ENCODE data around the gene CD247. TPM values are rescaled to one million over a fixed set of nuclear protein-coding genes. Genes with fewer than 3 reads are reported as not detected.

Gene CD247
- polyA plus RNA-seq, 1 experiment: not detected

DNA sequence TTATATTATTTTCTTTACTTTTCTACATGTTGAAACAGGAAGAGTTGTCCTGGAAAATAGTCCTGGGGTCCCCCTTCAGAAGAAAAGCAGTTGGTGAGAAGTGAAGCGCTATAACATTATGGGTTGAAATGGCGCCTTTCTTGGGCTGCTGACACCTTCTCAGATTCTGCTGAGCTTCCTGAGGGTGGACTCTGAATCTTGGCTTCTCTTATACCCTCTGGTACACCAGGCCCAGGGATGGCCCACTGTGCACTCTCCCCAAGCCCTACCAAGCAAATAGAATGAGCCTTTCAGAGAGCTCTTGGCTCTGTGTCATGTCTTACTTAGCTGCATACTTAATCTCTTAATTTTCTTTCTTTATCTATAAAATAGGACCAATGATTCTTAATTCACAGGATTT, 42.3 kb downstream of the CD247 start:
- no peak for DNase-seq (ENCODE audit: low read depth, low spot score)
- CTCF ChIA-PET: interaction anchor here (1.3 kb wide), 1 partner anchor 256 kb away, joined by 6 read pairs; no protein-coding TSS in a partner anchor
- POLR2A ChIA-PET: no interaction called here
- TF ChIP-seq, protein P1, sequence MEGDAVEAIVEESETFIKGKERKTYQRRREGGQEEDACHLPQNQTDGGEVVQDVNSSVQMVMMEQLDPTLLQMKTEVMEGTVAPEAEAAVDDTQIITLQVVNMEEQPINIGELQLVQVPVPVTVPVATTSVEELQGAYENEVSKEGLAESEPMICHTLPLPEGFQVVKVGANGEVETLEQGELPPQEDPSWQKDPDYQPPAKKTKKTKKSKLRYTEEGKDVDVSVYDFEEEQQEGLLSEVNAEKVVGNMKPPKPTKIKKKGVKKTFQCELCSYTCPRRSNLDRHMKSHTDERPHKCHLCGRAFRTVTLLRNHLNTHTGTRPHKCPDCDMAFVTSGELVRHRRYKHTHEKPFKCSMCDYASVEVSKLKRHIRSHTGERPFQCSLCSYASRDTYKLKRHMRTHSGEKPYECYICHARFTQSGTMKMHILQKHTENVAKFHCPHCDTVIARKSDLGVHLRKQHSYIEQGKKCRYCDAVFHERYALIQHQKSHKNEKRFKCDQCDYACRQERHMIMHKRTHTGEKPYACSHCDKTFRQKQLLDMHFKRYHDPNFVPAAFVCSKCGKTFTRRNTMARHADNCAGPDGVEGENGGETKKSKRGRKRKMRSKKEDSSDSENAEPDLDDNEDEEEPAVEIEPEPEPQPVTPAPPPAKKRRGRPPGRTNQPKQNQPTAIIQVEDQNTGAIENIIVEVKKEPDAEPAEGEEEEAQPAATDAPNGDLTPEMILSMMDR (IDR thresholded peaks at IDR 0.05; ENCODE audit: low read depth, low read length): no peak
- H3K9me3 ChIP-seq (ENCODE audit: control insufficient read depth, insufficient read depth, low read length): no peaks in the 10 kb centered on the region
- H3K27me3 ChIP-seq (ENCODE audit: control insufficient read depth, insufficient read depth, low read length): peaks cover 4% of the 10 kb centered on the region
- H3K27ac ChIP-seq (ENCODE audit: low read depth, low read length): no peak overlapping the region
- no peak overlapping the region for H3K4me3 ChIP-seq (ENCODE audit: low read depth, low read length)

DNA sequence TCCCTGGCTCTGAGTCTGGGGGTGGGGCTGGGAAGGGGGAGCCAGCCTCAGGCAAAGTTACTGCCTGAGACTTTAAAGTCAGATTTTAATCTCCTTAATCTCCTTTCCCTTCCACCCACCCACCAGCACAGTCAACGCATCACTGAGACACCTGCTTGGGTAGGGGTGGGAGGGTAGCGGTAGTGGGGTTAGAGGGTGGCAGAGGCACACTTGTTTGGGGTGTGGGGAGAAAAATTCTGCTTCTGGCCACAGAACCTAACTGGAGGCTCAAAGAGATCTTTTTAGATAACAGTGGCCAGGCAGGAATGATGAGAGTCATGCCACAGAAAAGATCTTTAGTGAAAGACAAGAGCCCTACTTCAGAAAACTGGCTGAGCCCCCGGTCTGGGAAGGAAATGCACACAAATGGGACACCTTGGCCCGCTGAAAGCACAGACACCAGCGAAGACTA, 44.1 kb downstream of the CD247 start:
- no peaks in the 10 kb centered on the region for H3K9me3 ChIP-seq (ENCODE audit: control insufficient read depth, insufficient read depth, low read length)
- peaks cover 4% of the 10 kb centered on the region for H3K27me3 ChIP-seq (ENCODE audit: control insufficient read depth, insufficient read depth, low read length)
- POLR2A ChIA-PET: no interaction called here
- CTCF ChIA-PET: no interaction called here
- H3K4me3 ChIP-seq (ENCODE audit: low read depth, low read length): no peak overlapping the region
- TF ChIP-seq, protein P1 (IDR thresholded peaks at IDR 0.05; ENCODE audit: low read depth, low read length): no peak
- H3K27ac ChIP-seq (ENCODE audit: low read depth, low read length): no peak overlapping the region
- no peak for DNase-seq (ENCODE audit: low read depth, low spot score)

DNA sequence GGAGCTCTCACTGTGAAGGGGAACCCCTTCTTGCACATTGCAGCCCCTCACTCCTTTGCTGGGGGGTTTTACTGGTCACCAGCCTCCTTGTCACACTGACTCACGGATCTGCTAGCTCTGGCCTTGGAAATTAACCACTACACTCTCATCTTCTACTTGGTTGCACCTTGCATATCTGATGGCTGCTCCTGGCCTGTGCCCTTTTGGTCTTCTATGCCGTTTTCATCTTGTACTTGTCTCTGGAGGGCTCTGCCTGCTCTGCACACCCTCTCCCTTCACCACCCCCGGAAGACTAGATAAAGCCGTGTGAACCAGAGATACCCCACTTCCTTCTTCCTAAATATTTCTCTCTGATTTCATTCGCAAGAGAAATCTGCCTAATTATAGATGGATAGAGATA, 44.6 kb downstream of the CD247 start:
- Histone ChIP-seq H3K27me3 (ENCODE audit: control insufficient read depth, insufficient read depth, low read length) (peaks cover 6% of the 10 kb centered on the region), H3K27ac (ENCODE audit: low read depth, low read length) (no peak overlapping the region), H3K4me3 (ENCODE audit: low read depth, low read length) (no peak overlapping the region), H3K9me3 (ENCODE audit: control insufficient read depth, insufficient read depth, low read length) (no peaks in the 10 kb centered on the region)
- POLR2A ChIA-PET: no interaction called here
- CTCF ChIA-PET: no interaction called here
- TF ChIP-seq, protein P1 (IDR thresholded peaks at IDR 0.05; ENCODE audit: low read depth, low read length): no peak
- no peak for DNase-seq (ENCODE audit: low read depth, low spot score)

DNA sequence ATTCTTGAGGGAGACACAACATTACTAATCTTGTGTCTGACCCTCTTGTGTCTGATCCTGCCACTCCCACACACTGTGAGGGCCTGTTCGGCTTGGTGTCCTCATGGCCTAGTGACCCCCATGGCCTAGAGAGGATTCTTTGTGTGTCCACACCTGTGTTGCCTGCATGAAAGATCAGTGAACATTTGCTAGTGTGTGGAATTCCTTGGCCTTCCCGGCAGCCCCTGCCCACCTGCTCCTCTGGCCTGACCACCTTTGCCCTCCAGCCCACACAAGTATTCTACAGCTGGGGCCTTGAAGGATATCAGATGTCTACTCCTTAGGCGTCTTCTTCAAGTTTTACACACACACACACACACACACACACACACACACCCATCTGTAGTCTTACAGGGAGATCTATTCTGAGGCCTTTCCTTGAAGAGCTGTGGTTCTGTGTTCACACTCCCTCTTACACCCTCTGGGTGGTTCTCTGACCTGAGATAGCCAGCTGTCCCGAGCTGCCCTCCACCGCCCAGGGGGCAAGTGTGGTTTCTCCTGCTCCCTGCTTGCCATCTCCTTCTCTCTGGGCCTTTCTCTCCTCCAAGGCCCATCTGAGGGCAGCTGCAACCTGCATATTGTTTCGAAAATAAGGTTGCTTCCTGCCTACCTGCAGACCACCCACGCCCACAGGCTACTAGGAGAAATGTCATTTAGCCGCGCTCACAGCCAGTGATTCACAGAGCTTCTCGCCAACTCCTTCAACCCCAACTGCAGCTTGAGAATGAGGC, 45.4 kb downstream of the CD247 start:
- Histone ChIP-seq H3K4me3 (ENCODE audit: low read depth, low read length) (no peak overlapping the region), H3K27ac (ENCODE audit: low read depth, low read length) (no peak overlapping the region), H3K9me3 (ENCODE audit: control insufficient read depth, insufficient read depth, low read length) (no peaks in the 10 kb centered on the region), H3K27me3 (ENCODE audit: control insufficient read depth, insufficient read depth, low read length) (peaks cover 10% of the 10 kb centered on the region)
- TF ChIP-seq, protein P1 (IDR thresholded peaks at IDR 0.05; ENCODE audit: low read depth, low read length): no peak
- no peak for DNase-seq (ENCODE audit: low read depth, low spot score)
- ChIA-PET POLR2A (no interaction called here), CTCF (interaction anchor here (1.1 kb wide), 1 partner anchor 206 kb away, joined by 7 read pairs; no protein-coding TSS in a partner anchor)

DNA sequence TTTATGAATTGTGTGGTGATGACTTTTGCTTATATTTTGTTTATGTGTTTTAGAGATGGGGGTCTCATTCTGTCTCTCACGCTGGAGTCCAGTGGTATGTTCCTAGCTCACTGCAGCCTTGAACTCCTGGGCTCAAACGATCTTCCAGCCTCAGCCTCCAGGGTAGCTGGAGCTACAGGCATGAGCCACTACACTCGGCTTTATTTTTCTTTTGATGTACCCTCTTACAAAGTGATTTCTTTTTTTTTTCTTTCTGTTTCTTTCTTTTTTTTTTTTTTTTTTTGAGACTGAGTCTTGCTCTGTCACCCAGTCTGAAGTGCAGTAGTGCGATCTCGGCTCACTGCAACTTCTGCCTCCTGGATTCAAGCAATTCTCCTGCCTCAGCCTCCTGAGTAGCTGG, 46.8 kb downstream of the CD247 start:
- H3K27ac ChIP-seq (ENCODE audit: low read depth, low read length): no peak overlapping the region
- peaks cover 10% of the 10 kb centered on the region for H3K27me3 ChIP-seq (ENCODE audit: control insufficient read depth, insufficient read depth, low read length)
- TF ChIP-seq, protein P1 (IDR thresholded peaks at IDR 0.05; ENCODE audit: low read depth, low read length): no peak
- H3K4me3 ChIP-seq (ENCODE audit: low read depth, low read length): no peak overlapping the region
- H3K9me3 ChIP-seq (ENCODE audit: control insufficient read depth, insufficient read depth, low read length): no peaks in the 10 kb centered on the region
- ChIA-PET POLR2A (interaction anchor here (0.7 kb wide), 1 partner anchor 273 kb away, joined by 4 read pairs; no protein-coding TSS in a partner anchor), CTCF (interaction anchor here (0.7 kb wide), 1 partner anchor 62 kb away, joined by 4 read pairs; no protein-coding TSS in a partner anchor)
- DNase-seq (ENCODE audit: low read depth, low spot score): no peak

Measured in AG04450 (cell line).